Measurements from ENCODE around the gene TEKT1. TPM values are rescaled to one million over a fixed set of nuclear protein-coding genes. Genes with fewer than 3 reads are reported as not detected.

TEKT1 gene
- polyA plus RNA-seq, 1 donor from 2014 or later = 0.06 TPM

- Histone ChIP-seq H3K27me3 (ENCODE audit: insufficient read depth, low read depth, low read length) (no peaks in the 10 kb centered on the region), H3K9me3 (ENCODE audit: low read length) (no peaks in the 10 kb centered on the region), H3K9ac (ENCODE audit: low read length) (no peak overlapping the region), H2AFZ (ENCODE audit: low read depth, low read length) (no peak overlapping the region), H3K9me2 (ENCODE audit: insufficient read depth, low read length) (no peaks in the 10 kb centered on the region), H3K79me2 (replicated peaks; ENCODE audit: insufficient read depth, low read length) (no peaks in the 10 kb centered on the region), H3K36me3 (ENCODE audit: insufficient read depth, low read length) (no peaks in the 10 kb centered on the region), H4K20me1 (ENCODE audit: insufficient read depth) (no peaks in the 10 kb centered on the region), H3F3A (ENCODE audit: insufficient read depth, low read length, poor library complexity, severe bottlenecking) (no peaks in the 10 kb centered on the region), H3K4me3 (ENCODE audit: low read length) (no peak overlapping the region), H3K27ac (ENCODE audit: low read length) (no peak overlapping the region), H3K4me2 (ENCODE audit: low read length) (no peak overlapping the region)
- TF ChIP-seq MXI1 (conservative IDR thresholded peaks at IDR 0.05; ENCODE audit: poor library complexity, severe bottlenecking) (no peak), RAD21 (conservative IDR thresholded peaks at IDR 0.05) (no peak), EP300 (conservative IDR thresholded peaks at IDR 0.05; ENCODE audit: poor library complexity, severe bottlenecking) (no peak), EZH2 (IDR thresholded peaks at IDR 0.05; ENCODE audit: borderline replicate concordance, insufficient read depth, low read length, poor library complexity, severe bottlenecking) (no peak), POLR2AphosphoS5 (IDR thresholded peaks at IDR 0.05) (no peak), SMC3 (conservative IDR thresholded peaks at IDR 0.05; ENCODE audit: poor library complexity) (no peak), TAF1 (IDR thresholded peaks at IDR 0.05; ENCODE audit: low read depth) (no peak)
- TF ChIP-seq, protein P1, sequence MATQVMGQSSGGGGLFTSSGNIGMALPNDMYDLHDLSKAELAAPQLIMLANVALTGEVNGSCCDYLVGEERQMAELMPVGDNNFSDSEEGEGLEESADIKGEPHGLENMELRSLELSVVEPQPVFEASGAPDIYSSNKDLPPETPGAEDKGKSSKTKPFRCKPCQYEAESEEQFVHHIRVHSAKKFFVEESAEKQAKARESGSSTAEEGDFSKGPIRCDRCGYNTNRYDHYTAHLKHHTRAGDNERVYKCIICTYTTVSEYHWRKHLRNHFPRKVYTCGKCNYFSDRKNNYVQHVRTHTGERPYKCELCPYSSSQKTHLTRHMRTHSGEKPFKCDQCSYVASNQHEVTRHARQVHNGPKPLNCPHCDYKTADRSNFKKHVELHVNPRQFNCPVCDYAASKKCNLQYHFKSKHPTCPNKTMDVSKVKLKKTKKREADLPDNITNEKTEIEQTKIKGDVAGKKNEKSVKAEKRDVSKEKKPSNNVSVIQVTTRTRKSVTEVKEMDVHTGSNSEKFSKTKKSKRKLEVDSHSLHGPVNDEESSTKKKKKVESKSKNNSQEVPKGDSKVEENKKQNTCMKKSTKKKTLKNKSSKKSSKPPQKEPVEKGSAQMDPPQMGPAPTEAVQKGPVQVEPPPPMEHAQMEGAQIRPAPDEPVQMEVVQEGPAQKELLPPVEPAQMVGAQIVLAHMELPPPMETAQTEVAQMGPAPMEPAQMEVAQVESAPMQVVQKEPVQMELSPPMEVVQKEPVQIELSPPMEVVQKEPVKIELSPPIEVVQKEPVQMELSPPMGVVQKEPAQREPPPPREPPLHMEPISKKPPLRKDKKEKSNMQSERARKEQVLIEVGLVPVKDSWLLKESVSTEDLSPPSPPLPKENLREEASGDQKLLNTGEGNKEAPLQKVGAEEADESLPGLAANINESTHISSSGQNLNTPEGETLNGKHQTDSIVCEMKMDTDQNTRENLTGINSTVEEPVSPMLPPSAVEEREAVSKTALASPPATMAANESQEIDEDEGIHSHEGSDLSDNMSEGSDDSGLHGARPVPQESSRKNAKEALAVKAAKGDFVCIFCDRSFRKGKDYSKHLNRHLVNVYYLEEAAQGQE (IDR thresholded peaks at IDR 0.05; ENCODE audit: borderline replicate concordance) = no peak
- TF ChIP-seq, protein P2, sequence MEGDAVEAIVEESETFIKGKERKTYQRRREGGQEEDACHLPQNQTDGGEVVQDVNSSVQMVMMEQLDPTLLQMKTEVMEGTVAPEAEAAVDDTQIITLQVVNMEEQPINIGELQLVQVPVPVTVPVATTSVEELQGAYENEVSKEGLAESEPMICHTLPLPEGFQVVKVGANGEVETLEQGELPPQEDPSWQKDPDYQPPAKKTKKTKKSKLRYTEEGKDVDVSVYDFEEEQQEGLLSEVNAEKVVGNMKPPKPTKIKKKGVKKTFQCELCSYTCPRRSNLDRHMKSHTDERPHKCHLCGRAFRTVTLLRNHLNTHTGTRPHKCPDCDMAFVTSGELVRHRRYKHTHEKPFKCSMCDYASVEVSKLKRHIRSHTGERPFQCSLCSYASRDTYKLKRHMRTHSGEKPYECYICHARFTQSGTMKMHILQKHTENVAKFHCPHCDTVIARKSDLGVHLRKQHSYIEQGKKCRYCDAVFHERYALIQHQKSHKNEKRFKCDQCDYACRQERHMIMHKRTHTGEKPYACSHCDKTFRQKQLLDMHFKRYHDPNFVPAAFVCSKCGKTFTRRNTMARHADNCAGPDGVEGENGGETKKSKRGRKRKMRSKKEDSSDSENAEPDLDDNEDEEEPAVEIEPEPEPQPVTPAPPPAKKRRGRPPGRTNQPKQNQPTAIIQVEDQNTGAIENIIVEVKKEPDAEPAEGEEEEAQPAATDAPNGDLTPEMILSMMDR (IDR thresholded peaks at IDR 0.05; ENCODE audit: poor library complexity, severe bottlenecking) = no peak
Observed at GRCh38 chr17:6815775-6816174, 15.8 kb downstream of the TEKT1 start.

DNA sequence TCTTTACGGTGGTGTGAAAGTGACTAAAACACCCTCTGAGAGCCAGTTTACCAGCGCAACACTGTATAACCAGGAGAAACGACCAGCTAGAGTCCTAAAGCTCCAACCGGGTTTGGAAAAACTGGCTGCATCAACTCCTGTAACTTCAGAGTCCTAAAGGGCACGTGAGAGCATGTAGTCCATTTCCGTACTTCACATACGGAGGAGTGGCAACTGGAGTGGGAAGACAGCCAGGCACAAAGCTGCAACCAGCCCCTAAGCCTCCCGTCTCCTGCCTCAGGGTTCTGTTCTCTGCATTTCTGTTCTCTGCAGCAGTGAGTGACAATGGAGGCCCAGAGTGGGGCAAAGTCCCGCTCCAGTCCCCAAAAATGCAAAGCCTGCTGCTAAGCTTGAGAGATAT lies 19.2 kb downstream of the TEKT1 start:
- TF ChIP-seq, protein P1 (IDR thresholded peaks at IDR 0.05; ENCODE audit: borderline replicate concordance) = no peak
- no peak for TF ChIP-seq TAF1 (IDR thresholded peaks at IDR 0.05; ENCODE audit: low read depth)
- TF ChIP-seq EP300 (conservative IDR thresholded peaks at IDR 0.05; ENCODE audit: poor library complexity, severe bottlenecking) = no peak
- TF ChIP-seq SMC3 (conservative IDR thresholded peaks at IDR 0.05; ENCODE audit: poor library complexity) = no peak
- no peak for TF ChIP-seq POLR2AphosphoS5 (IDR thresholded peaks at IDR 0.05)
- TF ChIP-seq MXI1 (conservative IDR thresholded peaks at IDR 0.05; ENCODE audit: poor library complexity, severe bottlenecking) = no peak
- TF ChIP-seq RAD21 (conservative IDR thresholded peaks at IDR 0.05) = no peak
- TF ChIP-seq EZH2 (IDR thresholded peaks at IDR 0.05; ENCODE audit: borderline replicate concordance, insufficient read depth, low read length, poor library complexity, severe bottlenecking) = no peak
- TF ChIP-seq, protein P2 (IDR thresholded peaks at IDR 0.05; ENCODE audit: poor library complexity, severe bottlenecking) = no peak
- H4K20me1 ChIP-seq (ENCODE audit: insufficient read depth) = no peaks in the 10 kb centered on the region
- H3K4me3 ChIP-seq (ENCODE audit: low read length) = no peak overlapping the region
- no peaks in the 10 kb centered on the region for H3F3A ChIP-seq (ENCODE audit: insufficient read depth, low read length, poor library complexity, severe bottlenecking)
- H3K9me3 ChIP-seq (ENCODE audit: low read length) = no peaks in the 10 kb centered on the region
- H3K4me2 ChIP-seq (ENCODE audit: low read length) = no peak overlapping the region
- no peak overlapping the region for H3K27ac ChIP-seq (ENCODE audit: low read length)
- H3K36me3 ChIP-seq (ENCODE audit: insufficient read depth, low read length) = no peaks in the 10 kb centered on the region
- no peaks in the 10 kb centered on the region for H3K9me2 ChIP-seq (ENCODE audit: insufficient read depth, low read length)
- no peaks in the 10 kb centered on the region for H3K79me2 ChIP-seq (replicated peaks; ENCODE audit: insufficient read depth, low read length)
- H3K27me3 ChIP-seq (ENCODE audit: insufficient read depth, low read depth, low read length) = no peaks in the 10 kb centered on the region
- no peak overlapping the region for H2AFZ ChIP-seq (ENCODE audit: low read depth, low read length)
- no peak overlapping the region for H3K9ac ChIP-seq (ENCODE audit: low read length)
